Activated T-helper 1 cell treated with anti-CD3 and anti-CD28 coated beads, Interleukin-12 subunit alpha, Interleukin-12 subunit beta, Interleukin-2, Interleukin-4 antibody, amounts not matched to agents 30 ng/mL and 10 ng/mL and 1 ng/mL, durations not matched to agents 14 hours and 24 hours and 36 hours (primary cell): ENCODE results near the gene ATP10B. TPM values are rescaled to one million over a fixed set of nuclear protein-coding genes. Genes with fewer than 3 reads are reported as not detected.
"Not testable (repeated sequence)": the region's sequence is repeated elsewhere in the genome, so short reads cannot be mapped to it uniquely, and the experiment has no call there.

Source experiments
- DNase-seq: peaks from one replicate; pipeline ENCODE4 v3.0.0; 2021; ENCODE audit warnings: low spot score
- H3K27ac Mint-ChIP-seq: one replicate; pipeline ENCODE4 v1.8.0; 2021; ENCODE audit warnings: mild to moderate bottlenecking, mixed read lengths
- H3K27me3 Mint-ChIP-seq: one replicate; pipeline ENCODE4 v1.8.0; 2022; ENCODE audit warnings: mild to moderate bottlenecking, moderate library complexity, mixed read lengths; ENCODE audit not compliant: insufficient read depth
- H3K36me3 Mint-ChIP-seq: one replicate; pipeline ENCODE4 v1.8.0; 2021; ENCODE audit warnings: low read depth, mixed read lengths
- H3K4me1 Mint-ChIP-seq: one replicate; pipeline ENCODE4 v1.8.0; 2021; ENCODE audit warnings: low read depth, mixed read lengths
- H3K4me3 Mint-ChIP-seq: one replicate; pipeline ENCODE4 v1.8.0; 2021; ENCODE audit warnings: mild to moderate bottlenecking, moderate library complexity, mixed read lengths
- H3K9me3 Mint-ChIP-seq: one replicate; pipeline ENCODE4 v1.8.0; 2021; ENCODE audit warnings: mixed read lengths
- intact Hi-C: fragments of 100-400 bp; cut with micrococcal nuclease; formaldehyde crosslinking; loops from one replicate; pipeline ENCODE4 v1.15.1; 2024
- total RNA-seq: library from RNA; stranded (reverse); gene quantifications from 2 replicates; pipeline ENCODE4 v1.2.3, GENCODE V29; 2022

Gene ATP10B
- total RNA-seq, 1 donor from 2014 or later, result not detected

- intact Hi-C loops, result no loop called here
- Mint-ChIP-seq H3K4me1 (no peaks in the 10 kb centered on the region), H3K27ac (no peak overlapping the region)
Observed at GRCh38 chr5:160726721-160727120, 125.3 kb downstream of the ATP10B start.

DNA sequence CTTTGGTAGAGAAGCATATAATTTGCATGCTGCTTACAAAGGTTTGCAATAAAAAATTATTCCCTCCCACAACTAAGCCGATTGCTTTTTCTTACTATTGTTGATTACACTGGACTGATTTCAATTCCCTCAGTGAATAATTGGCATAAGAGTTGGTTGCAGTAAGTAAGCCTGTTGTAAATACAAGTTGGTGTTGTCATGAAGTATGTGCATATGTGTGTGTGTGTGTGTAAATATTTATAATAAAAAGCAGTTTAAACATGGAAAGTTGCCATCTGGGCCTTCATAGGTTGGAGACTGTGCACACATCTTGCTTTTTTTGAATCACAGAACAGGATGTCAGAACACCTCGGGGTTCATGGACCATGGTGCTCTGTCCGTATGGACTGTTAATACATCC is 131.2 kb downstream of the ATP10B start:
- intact Hi-C loops, result no loop called here
- no peak overlapping the region for H3K4me3 Mint-ChIP-seq
- peaks cover 5% of the 10 kb centered on the region for H3K27me3 Mint-ChIP-seq
- no peak overlapping the region for H3K27ac Mint-ChIP-seq
- H3K36me3 Mint-ChIP-seq, result no peaks in the 10 kb centered on the region
- DNase-seq, result no peak
- no peaks in the 10 kb centered on the region for H3K9me3 Mint-ChIP-seq
- H3K4me1 Mint-ChIP-seq, result no peaks in the 10 kb centered on the region

More at GRCh38 chr5:160726721-160727120, 125.3 kb downstream of the ATP10B start:
- no peaks in the 10 kb centered on the region for H3K36me3 Mint-ChIP-seq
- H3K4me3 Mint-ChIP-seq, result no peak overlapping the region
- peaks cover 5% of the 10 kb centered on the region for H3K27me3 Mint-ChIP-seq
- H3K9me3 Mint-ChIP-seq, result no peaks in the 10 kb centered on the region
- no peak for DNase-seq

GRCh38 chr5:160715508-160715907 is 136.5 kb downstream of the ATP10B start:
- DNase-seq, intact Hi-C loops, H3K4me1 Mint-ChIP-seq, H3K36me3 Mint-ChIP-seq, H3K9me3 Mint-ChIP-seq, H3K27ac Mint-ChIP-seq, H3K4me3 Mint-ChIP-seq, H3K27me3 Mint-ChIP-seq: not testable (repeated sequence)

DNA sequence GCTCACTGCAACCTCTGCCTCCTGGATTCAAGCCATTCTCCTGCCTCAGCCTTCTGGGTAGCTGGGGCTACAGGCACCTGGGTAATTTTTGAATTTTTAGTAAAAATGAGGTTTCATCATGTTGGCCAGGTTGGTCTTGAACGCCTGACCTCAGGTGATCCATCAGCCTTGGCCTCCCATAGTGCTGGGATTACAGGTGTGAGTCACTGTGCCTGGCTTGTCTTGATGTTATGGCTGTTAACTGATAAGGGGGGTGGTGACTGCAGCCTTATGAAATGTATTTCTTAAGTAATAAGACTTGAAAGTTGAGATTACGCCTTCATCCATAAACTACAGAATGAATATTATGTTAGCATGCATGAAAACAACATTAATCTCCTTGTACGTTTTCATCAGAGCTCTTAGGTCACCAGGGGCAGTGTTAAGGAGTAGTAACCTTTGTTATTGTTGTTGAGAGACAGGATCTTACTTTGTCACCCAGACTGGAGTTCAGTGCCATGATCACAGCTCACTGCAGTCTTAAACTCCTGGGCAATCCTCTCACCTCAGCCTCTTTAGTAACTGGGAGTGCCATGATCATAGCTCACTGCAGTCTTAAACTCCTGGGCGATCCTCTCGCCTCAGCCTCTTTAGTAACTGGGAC is 148.3 kb downstream of the ATP10B start:
- peaks cover 3% of the 10 kb centered on the region for H3K9me3 Mint-ChIP-seq
- intact Hi-C loops, result no loop called here
- no peak for DNase-seq
- no peaks in the 10 kb centered on the region for H3K36me3 Mint-ChIP-seq
- H3K4me1 Mint-ChIP-seq, result no peaks in the 10 kb centered on the region
- H3K27me3 Mint-ChIP-seq, result no peaks in the 10 kb centered on the region
- no peak overlapping the region for H3K4me3 Mint-ChIP-seq
- H3K27ac Mint-ChIP-seq, result no peak overlapping the region

- no peak for DNase-seq
- H3K9me3 Mint-ChIP-seq, result no peaks in the 10 kb centered on the region
- H3K4me1 Mint-ChIP-seq, result no peaks in the 10 kb centered on the region
- intact Hi-C loops, result no loop called here
- H3K27ac Mint-ChIP-seq, result no peak overlapping the region
- no peaks in the 10 kb centered on the region for H3K36me3 Mint-ChIP-seq
- no peak overlapping the region for H3K4me3 Mint-ChIP-seq
- H3K27me3 Mint-ChIP-seq, result no peaks in the 10 kb centered on the region
Observed at GRCh38 chr5:160702934-160703333, 149.1 kb downstream of the ATP10B start.

GRCh38 chr5:160702311-160702803 is 149.7 kb downstream of the ATP10B start:
- Mint-ChIP-seq H3K36me3 (no peaks in the 10 kb centered on the region), H3K27me3 (no peaks in the 10 kb centered on the region), H3K4me3 (no peak overlapping the region), H3K9me3 (no peaks in the 10 kb centered on the region), H3K27ac (no peak overlapping the region), H3K4me1 (no peaks in the 10 kb centered on the region)
- intact Hi-C loops, result no loop called here
- DNase-seq, result no peak

DNA sequence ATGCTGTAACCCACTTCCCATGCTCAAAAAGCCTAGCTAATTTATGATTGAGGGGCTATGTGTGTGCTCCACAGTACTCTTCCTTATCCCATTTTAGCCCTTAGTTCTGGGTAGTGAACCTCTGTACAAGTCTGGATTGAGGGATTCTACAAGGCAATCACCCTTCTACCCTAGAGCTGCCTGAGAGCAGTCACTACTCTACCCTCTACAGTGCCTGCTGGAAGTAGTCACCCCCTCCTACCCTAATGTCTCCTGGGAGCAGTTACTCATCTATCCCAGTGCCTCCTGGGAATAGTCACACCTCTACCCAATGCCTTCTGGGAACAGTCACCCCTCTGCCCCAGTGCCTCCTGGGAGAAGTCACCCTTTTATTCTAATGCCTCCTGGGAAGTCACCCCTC is 150.6 kb downstream of the ATP10B start:
- H3K27ac Mint-ChIP-seq, result no peak overlapping the region
- H3K4me1 Mint-ChIP-seq, result no peaks in the 10 kb centered on the region
- intact Hi-C loops, result no loop called here
- no peak for DNase-seq
- H3K4me3 Mint-ChIP-seq, result no peak overlapping the region
- no peaks in the 10 kb centered on the region for H3K9me3 Mint-ChIP-seq
- no peaks in the 10 kb centered on the region for H3K27me3 Mint-ChIP-seq
- H3K36me3 Mint-ChIP-seq, result no peaks in the 10 kb centered on the region

- DNase-seq, result no peak
- Mint-ChIP-seq H3K36me3 (no peaks in the 10 kb centered on the region), H3K9me3 (no peaks in the 10 kb centered on the region), H3K4me3 (no peak overlapping the region), H3K27me3 (no peaks in the 10 kb centered on the region), H3K4me1 (no peaks in the 10 kb centered on the region), H3K27ac (no peak overlapping the region)
- intact Hi-C loops, result no loop called here
Observed at GRCh38 chr5:160699301-160699700, 152.7 kb downstream of the ATP10B start.

- intact Hi-C loops, result no loop called here
- H3K27me3 Mint-ChIP-seq, result no peaks in the 10 kb centered on the region
- H3K27ac Mint-ChIP-seq, result no peak overlapping the region
- H3K9me3 Mint-ChIP-seq, result no peaks in the 10 kb centered on the region
- H3K36me3 Mint-ChIP-seq, result no peaks in the 10 kb centered on the region
- DNase-seq, result no peak
- H3K4me1 Mint-ChIP-seq, result no peaks in the 10 kb centered on the region
- H3K4me3 Mint-ChIP-seq, result no peak overlapping the region
Observed at GRCh38 chr5:160697281-160697680, 154.7 kb downstream of the ATP10B start.

DNA sequence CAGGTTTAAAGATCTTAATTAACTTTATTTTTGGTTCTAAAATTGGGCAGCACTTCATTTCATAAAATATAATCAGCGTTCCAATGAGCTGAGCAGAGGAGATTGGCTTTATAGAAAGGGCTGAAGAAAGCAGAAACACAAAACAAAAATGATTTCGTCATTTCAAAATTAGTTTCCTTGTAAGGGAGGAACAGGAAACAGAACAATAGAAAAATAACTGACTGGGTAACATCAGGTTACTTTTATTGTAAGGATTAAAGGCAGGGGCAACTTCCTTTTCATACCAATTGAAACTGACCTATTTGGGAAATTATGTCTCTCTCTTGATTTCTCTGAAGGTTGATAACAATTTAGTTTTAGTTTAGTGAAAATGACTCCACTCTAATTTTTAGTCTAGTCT is 157.1 kb downstream of the ATP10B start:
- no peak for DNase-seq
- intact Hi-C loops, result no loop called here
- H3K9me3 Mint-ChIP-seq, result no peaks in the 10 kb centered on the region
- H3K36me3 Mint-ChIP-seq, result no peaks in the 10 kb centered on the region
- H3K4me1 Mint-ChIP-seq, result no peaks in the 10 kb centered on the region
- H3K4me3 Mint-ChIP-seq, result no peak overlapping the region
- no peak overlapping the region for H3K27ac Mint-ChIP-seq
- peaks cover 3% of the 10 kb centered on the region for H3K27me3 Mint-ChIP-seq

GRCh38 chr5:160693831-160694465 is 158.1 kb downstream of the ATP10B start:
- Mint-ChIP-seq H3K27ac (peak overlapping the region; percentile 47), H3K4me1 (no peaks in the 10 kb centered on the region), H3K9me3 (no peaks in the 10 kb centered on the region), H3K27me3 (peaks cover 6% of the 10 kb centered on the region), H3K36me3 (no peaks in the 10 kb centered on the region), H3K4me3 (no peak overlapping the region)
- intact Hi-C loops, result no loop called here
- no peak for DNase-seq

DNA sequence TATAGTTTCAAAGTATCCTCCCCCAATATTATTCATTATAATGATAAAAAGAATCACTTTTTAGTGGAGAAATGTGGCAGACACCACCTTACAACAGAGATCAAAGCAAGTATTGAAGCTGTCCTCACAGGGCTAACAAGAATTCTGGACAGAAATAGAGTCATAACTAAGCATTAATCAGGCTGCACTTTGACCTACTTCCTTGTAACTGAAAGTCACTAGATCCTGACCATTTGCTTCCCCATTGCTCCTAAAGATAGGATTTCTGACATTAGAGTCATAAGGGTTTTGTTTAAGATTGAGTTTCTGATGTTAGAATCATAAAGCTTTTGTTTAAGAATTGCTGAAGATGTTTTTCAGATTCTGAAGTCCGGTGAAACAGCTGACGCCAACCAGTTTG is 159.7 kb downstream of the ATP10B start:
- Mint-ChIP-seq H3K9me3 (no peaks in the 10 kb centered on the region), H3K36me3 (no peaks in the 10 kb centered on the region), H3K4me1 (no peaks in the 10 kb centered on the region), H3K27ac (no peak overlapping the region), H3K27me3 (peaks cover 7% of the 10 kb centered on the region), H3K4me3 (no peak overlapping the region)
- no peak for DNase-seq
- intact Hi-C loops, result no loop called here

- peaks cover 7% of the 10 kb centered on the region for H3K27me3 Mint-ChIP-seq
- intact Hi-C loops, result no loop called here
- no peaks in the 10 kb centered on the region for H3K4me1 Mint-ChIP-seq
- H3K4me3 Mint-ChIP-seq, result no peak overlapping the region
- H3K27ac Mint-ChIP-seq, result no peak overlapping the region
- no peaks in the 10 kb centered on the region for H3K36me3 Mint-ChIP-seq
- DNase-seq, result no peak
- H3K9me3 Mint-ChIP-seq, result no peaks in the 10 kb centered on the region
Observed at GRCh38 chr5:160685695-160686094, 166.3 kb downstream of the ATP10B start.
